ENCODE measurements around the gene DGKG.

GRCh38 chr3:186258968-186259367 is 103.1 kb downstream of the DGKG start:
- TF ChIP-seq TAF1 (IDR thresholded peaks at IDR 0.05; ENCODE audit: low read depth, low read length) (no peak), POLR2AphosphoS5 (IDR thresholded peaks at IDR 0.05; ENCODE audit: low read depth, low read length) (no peak), POLR2A (IDR thresholded peaks at IDR 0.05; ENCODE audit: low read depth, low read length) (no peak), PAX5 (IDR thresholded peaks at IDR 0.05; ENCODE audit: insufficient read depth, low read length, severe bottlenecking) (no peak)
